IPS-NIHi11 (cell line): ENCODE measurements around the gene NKX2-1.
A peak's percentile ranks its signal among the peaks of the same experiment; 100 is the strongest.

Experiments
- DNase-seq: peaks from one replicate; pipeline ENCODE4 v3.0.0; 2012; ENCODE audit warnings: mixed read lengths, low spot score

The NKX2-1 gene

GRCh38 chr14:36517242-36518030 lies 2.6 kb downstream of the NKX2-1 start:
- peak; percentile 23 for DNase-seq

GRCh38 chr14:36516719-36517241 lies 3.3 kb downstream of the NKX2-1 start:
- no peak for DNase-seq

GRCh38 chr14:36515896-36516718 lies 3.9 kb downstream of the NKX2-1 start:
- no peak for DNase-seq

- DNase-seq = peak; percentile 55
Measured at GRCh38 chr14:36515105-36515593, 4.9 kb downstream of the NKX2-1 start.

- DNase-seq = peak; percentile 25
Measured at GRCh38 chr14:36514278-36515104, 5.5 kb downstream of the NKX2-1 start.

- DNase-seq = peak; percentile 75
Measured at GRCh38 chr14:36513451-36514277, 6.4 kb downstream of the NKX2-1 start.

- no peak for DNase-seq
Measured at GRCh38 chr14:36513012-36513420, 7.0 kb downstream of the NKX2-1 start.

- DNase-seq = no peak
Measured at GRCh38 chr14:36512585-36513003, 7.4 kb downstream of the NKX2-1 start.

GRCh38 chr14:36511981-36512584 lies 7.9 kb downstream of the NKX2-1 start:
- DNase-seq = no peak

- DNase-seq = no peak
Measured at GRCh38 chr14:36510874-36511273, 9.2 kb downstream of the NKX2-1 start.

GRCh38 chr14:36510078-36510799 lies 9.8 kb downstream of the NKX2-1 start:
- no peak for DNase-seq

- DNase-seq = no peak
Measured at GRCh38 chr14:36509069-36509917, 10.7 kb downstream of the NKX2-1 start.

GRCh38 chr14:36508418-36509068 lies 11.5 kb downstream of the NKX2-1 start:
- DNase-seq = no peak

- DNase-seq = peak; percentile 30
Measured at GRCh38 chr14:36507847-36508417, 12.1 kb downstream of the NKX2-1 start.

GRCh38 chr14:36506732-36507614 lies 13.1 kb downstream of the NKX2-1 start:
- DNase-seq = no peak

GRCh38 chr14:36505892-36506731 lies 13.9 kb downstream of the NKX2-1 start:
- peak; percentile 42 for DNase-seq
